Activated CD8-positive, alpha-beta T cell treated with anti-CD3 and anti-CD28 coated beads for 36 hours (primary cell): Measurements from ENCODE around the gene POLN. TPM values are rescaled to one million over a fixed set of nuclear protein-coding genes. Genes with fewer than 3 reads are reported as not detected.

Source experiments
- ATAC-seq: fragments of 200-7000 bp; cut with Tn5 transposase; one replicate; pipeline ENCODE4 v1.10.0; 2021; ENCODE audit warnings: mild to moderate bottlenecking, moderate library complexity
- CTCF ChIA-PET: fragments of 350-600 bp; sonication (Branson Sonifier 250); formaldehyde crosslinking; loops from one replicate; lab custom pipeline; 2021; ENCODE audit warnings: antibody characterized with exemption; lab: Charles Lee
- POLR2A ChIA-PET: fragments of 350-600 bp; sonication (Branson Sonifier 250); formaldehyde crosslinking; loops from one replicate; lab custom pipeline; 2021; ENCODE audit warnings: antibody characterized with exemption; lab: Charles Lee
- DNase-seq: peaks from one replicate; pipeline ENCODE4 v3.0.0-alpha.2; 2020
- H3K27ac Mint-ChIP-seq: one replicate; pipeline ENCODE4 v1.8.0; 2021; ENCODE audit warnings: mild to moderate bottlenecking, mixed read lengths
- H3K27me3 Mint-ChIP-seq: one replicate; pipeline ENCODE4 v1.8.0; 2021; ENCODE audit warnings: mixed read lengths
- H3K36me3 Mint-ChIP-seq: one replicate; pipeline ENCODE4 v1.8.0; 2021; ENCODE audit warnings: low read depth, mixed read lengths
- H3K4me1 Mint-ChIP-seq: one replicate; pipeline ENCODE4 v1.8.0; 2021; ENCODE audit warnings: low read depth, mixed read lengths
- H3K4me3 Mint-ChIP-seq: one replicate; pipeline ENCODE4 v1.8.0; 2021; ENCODE audit warnings: mild to moderate bottlenecking, moderate library complexity, mixed read lengths
- H3K9me3 Mint-ChIP-seq: one replicate; pipeline ENCODE4 v1.8.0; 2021; ENCODE audit warnings: mixed read lengths
- CTCF ChIP-seq: fragments of 200-600 bp; IDR thresholded peaks from one replicate; pipeline ENCODE4 v1.8.0; 2022; ENCODE audit warnings: antibody characterized with exemption, mild to moderate bottlenecking
- intact Hi-C: fragments of 100-400 bp; cut with micrococcal nuclease; formaldehyde crosslinking; loops from one replicate; pipeline ENCODE4 v1.10.0; 2022
- total RNA-seq, 2 experiments: library from RNA; stranded (reverse); gene quantifications; one replicate each; pipeline ENCODE4 v1.2.3, GENCODE V29; 2021

POLN gene
- total RNA-seq, 2 experiments from 2014 or later, result 2.1 to 2.9 TPM

- CTCF ChIA-PET, result no interaction called here
- H3K27ac Mint-ChIP-seq, result no peak overlapping the region
- no peaks in the 10 kb centered on the region for H3K36me3 Mint-ChIP-seq
- intact Hi-C loops, result no loop called here
- H3K4me3 Mint-ChIP-seq, result no peak overlapping the region
- ATAC-seq (no peak), DNase-seq (no peak)
- POLR2A ChIA-PET, result no interaction called here
- H3K27me3 Mint-ChIP-seq, result peaks cover 14% of the 10 kb centered on the region
- TF ChIP-seq CTCF, result no peak
- no peaks in the 10 kb centered on the region for H3K4me1 Mint-ChIP-seq
- H3K9me3 Mint-ChIP-seq, result no peaks in the 10 kb centered on the region
These were observed 196.4 kb downstream of the POLN start for GRCh38 chr4:2045518-2045951.

GRCh38 chr4:2044542-2045517 is 197.1 kb downstream of the POLN start:
- POLR2A ChIA-PET, result interaction anchor here (1.0 kb wide), 1 partner anchor 32 kb away, joined by 3 read pairs; no protein-coding TSS in a partner anchor

GRCh38 chr4:2044119-2044485 is 197.8 kb downstream of the POLN start:
- ATAC-seq, result no peak
- intact Hi-C loops, result no loop called here
- CTCF ChIA-PET, result no interaction called here

More at GRCh38 chr4:2044542-2045517, 197.1 kb downstream of the POLN start:
- intact Hi-C loops, result no loop called here
- CTCF ChIA-PET, result no interaction called here
- no peak overlapping the region for H3K4me3 Mint-ChIP-seq
- H3K4me1 Mint-ChIP-seq, result no peaks in the 10 kb centered on the region
- H3K9me3 Mint-ChIP-seq, result no peaks in the 10 kb centered on the region
- ATAC-seq, result no peak
- H3K27me3 Mint-ChIP-seq, result peaks cover 19% of the 10 kb centered on the region
- H3K36me3 Mint-ChIP-seq, result no peaks in the 10 kb centered on the region
- DNase-seq, result no peak
- H3K27ac Mint-ChIP-seq, result no peak overlapping the region
- TF ChIP-seq CTCF, result no peak

GRCh38 chr4:2043396-2044118 is 198.4 kb downstream of the POLN start:
- H3K4me1 Mint-ChIP-seq, result no peaks in the 10 kb centered on the region
- DNase-seq (no peak), ATAC-seq (no peak)
- H3K27me3 Mint-ChIP-seq, result peaks cover 17% of the 10 kb centered on the region
- H3K9me3 Mint-ChIP-seq, result no peaks in the 10 kb centered on the region
- no peak for TF ChIP-seq CTCF
- H3K36me3 Mint-ChIP-seq, result no peaks in the 10 kb centered on the region
- intact Hi-C loops, result no loop called here
- H3K4me3 Mint-ChIP-seq, result no peak overlapping the region
- ChIA-PET POLR2A (interaction anchor here (1.0 kb wide), 1 partner anchor 34 kb away, joined by 3 read pairs; no protein-coding TSS in a partner anchor), CTCF (no interaction called here)
- H3K27ac Mint-ChIP-seq, result no peak overlapping the region

More at GRCh38 chr4:2044119-2044485, 197.8 kb downstream of the POLN start:
- H3K36me3 Mint-ChIP-seq, result no peaks in the 10 kb centered on the region
- no peak for DNase-seq
- POLR2A ChIA-PET, result no interaction called here
- peaks cover 18% of the 10 kb centered on the region for H3K27me3 Mint-ChIP-seq
- H3K9me3 Mint-ChIP-seq, result no peaks in the 10 kb centered on the region
- no peak for TF ChIP-seq CTCF
- H3K27ac Mint-ChIP-seq, result no peak overlapping the region
- H3K4me1 Mint-ChIP-seq, result no peaks in the 10 kb centered on the region
- no peak overlapping the region for H3K4me3 Mint-ChIP-seq
